ENCODE results near the gene XIRP2. TPM values are rescaled to one million over a fixed set of nuclear protein-coding genes. Genes with fewer than 3 reads are reported as not detected.

XIRP2 gene
- polyA plus RNA-seq, 1 experiment = not detected

DNA sequence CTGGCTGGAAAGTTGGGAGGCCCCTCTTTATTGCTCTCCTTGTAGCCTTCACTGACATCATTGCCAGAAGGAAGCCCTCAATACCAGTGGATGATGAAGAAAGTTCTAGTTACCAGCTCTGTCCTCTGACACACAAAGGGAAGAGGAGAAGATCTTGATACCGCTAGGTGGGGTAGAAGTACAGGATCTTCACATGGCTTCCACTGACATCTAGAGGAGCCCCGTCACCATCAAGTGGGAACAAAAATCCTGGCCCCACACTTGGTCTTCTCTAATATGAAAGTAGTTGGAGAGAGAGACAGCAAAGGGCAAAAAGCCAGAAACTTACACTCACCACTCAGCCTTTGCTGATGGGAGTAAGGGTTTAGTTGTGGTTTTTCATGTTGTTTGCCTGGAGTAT is 12.4 kb downstream of the XIRP2 start:
- DNase-seq (ENCODE audit: low read depth) = no peak
- ChIA-PET CTCF (no interaction called here), POLR2A (no interaction called here)
- H3K36me3 ChIP-seq (ENCODE audit: control insufficient read depth, insufficient read depth, low read length) = no peaks in the 10 kb centered on the region
- H3K27me3 ChIP-seq (ENCODE audit: control insufficient read depth, insufficient read depth, low read length) = no peaks in the 10 kb centered on the region
- TF ChIP-seq, protein P1, sequence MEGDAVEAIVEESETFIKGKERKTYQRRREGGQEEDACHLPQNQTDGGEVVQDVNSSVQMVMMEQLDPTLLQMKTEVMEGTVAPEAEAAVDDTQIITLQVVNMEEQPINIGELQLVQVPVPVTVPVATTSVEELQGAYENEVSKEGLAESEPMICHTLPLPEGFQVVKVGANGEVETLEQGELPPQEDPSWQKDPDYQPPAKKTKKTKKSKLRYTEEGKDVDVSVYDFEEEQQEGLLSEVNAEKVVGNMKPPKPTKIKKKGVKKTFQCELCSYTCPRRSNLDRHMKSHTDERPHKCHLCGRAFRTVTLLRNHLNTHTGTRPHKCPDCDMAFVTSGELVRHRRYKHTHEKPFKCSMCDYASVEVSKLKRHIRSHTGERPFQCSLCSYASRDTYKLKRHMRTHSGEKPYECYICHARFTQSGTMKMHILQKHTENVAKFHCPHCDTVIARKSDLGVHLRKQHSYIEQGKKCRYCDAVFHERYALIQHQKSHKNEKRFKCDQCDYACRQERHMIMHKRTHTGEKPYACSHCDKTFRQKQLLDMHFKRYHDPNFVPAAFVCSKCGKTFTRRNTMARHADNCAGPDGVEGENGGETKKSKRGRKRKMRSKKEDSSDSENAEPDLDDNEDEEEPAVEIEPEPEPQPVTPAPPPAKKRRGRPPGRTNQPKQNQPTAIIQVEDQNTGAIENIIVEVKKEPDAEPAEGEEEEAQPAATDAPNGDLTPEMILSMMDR (IDR thresholded peaks at IDR 0.05; ENCODE audit: insufficient read depth, low read depth, low read length) = peak; percentile 23; the same call in 1 of the 2 replicates
- no peak overlapping the region for H3K4me3 ChIP-seq (ENCODE audit: low read depth, low read length)

DNA sequence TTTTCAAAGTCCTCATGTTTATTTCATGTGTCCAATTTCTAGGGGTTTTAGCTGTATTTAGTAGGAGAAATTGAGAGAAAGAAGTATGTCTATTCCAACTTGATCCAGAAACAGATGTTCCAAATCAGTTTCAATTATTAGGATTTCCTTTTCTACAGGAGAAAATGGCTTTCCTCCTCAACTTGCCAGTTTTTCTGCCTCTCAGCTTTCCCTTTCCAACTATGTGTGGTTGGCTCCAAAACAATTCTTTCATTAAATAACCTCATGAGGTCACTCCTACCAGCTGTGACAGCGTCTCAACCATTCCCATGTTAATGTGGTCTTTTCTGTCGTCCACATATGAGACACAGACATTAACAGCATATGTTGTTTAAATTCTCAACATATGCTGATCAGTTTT is 13.1 kb downstream of the XIRP2 start:
- CTCF ChIA-PET = no interaction called here
- no peaks in the 10 kb centered on the region for H3K27me3 ChIP-seq (ENCODE audit: control insufficient read depth, insufficient read depth, low read length)
- no peak overlapping the region for H3K4me3 ChIP-seq (ENCODE audit: low read depth, low read length)
- DNase-seq (ENCODE audit: low read depth) = no peak
- TF ChIP-seq, protein P1 (IDR thresholded peaks at IDR 0.05; ENCODE audit: insufficient read depth, low read depth, low read length) = no peak
- POLR2A ChIA-PET = no interaction called here
- H3K36me3 ChIP-seq (ENCODE audit: control insufficient read depth, insufficient read depth, low read length) = no peaks in the 10 kb centered on the region

DNA sequence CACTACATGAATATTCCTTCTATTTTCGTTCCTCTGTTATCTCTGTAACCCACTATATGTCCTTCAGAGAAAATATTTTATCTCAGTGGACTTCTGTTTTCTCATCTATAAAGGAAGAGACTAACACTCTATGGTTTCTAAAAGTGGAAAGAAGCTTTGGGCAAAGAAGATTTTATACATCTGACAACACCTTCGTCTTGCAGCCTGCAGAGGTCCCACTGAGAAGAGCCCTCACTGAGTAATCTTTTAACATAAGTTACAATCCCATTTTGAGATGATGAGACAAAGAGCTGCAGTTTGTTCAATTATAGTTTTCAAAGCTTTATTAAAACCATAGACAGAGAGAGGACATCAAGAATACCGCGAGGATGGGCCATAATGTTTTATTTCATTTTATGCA is 28.7 kb downstream of the XIRP2 start:
- DNase-seq (ENCODE audit: low read depth) = no peak
- ChIA-PET CTCF (no interaction called here), POLR2A (no interaction called here)
- TF ChIP-seq, protein P1 (IDR thresholded peaks at IDR 0.05; ENCODE audit: insufficient read depth, low read depth, low read length) = no peak
- Histone ChIP-seq H3K36me3 (ENCODE audit: control insufficient read depth, insufficient read depth, low read length) (no peaks in the 10 kb centered on the region), H3K4me3 (ENCODE audit: low read depth, low read length) (no peak overlapping the region), H3K27me3 (ENCODE audit: control insufficient read depth, insufficient read depth, low read length) (no peaks in the 10 kb centered on the region)

DNA sequence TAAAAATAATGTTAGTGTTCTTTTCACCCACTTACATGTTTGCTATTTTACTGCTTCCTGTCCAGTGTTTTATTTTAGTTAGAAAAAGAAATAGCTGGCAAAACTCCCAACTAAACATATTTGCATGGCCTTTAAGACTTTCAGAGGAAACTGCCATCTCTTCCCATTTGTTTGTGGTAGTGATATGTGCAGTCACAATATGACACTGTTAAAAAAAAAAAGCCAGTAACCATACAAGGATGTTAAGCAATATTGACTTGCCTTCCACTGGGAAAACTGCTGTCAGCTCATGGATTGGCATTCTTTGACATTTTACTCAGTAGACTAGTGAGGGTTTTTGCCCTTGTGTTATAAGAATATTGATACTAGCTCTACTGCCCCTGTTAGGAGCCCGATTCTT is 29.1 kb downstream of the XIRP2 start:
- no peaks in the 10 kb centered on the region for H3K36me3 ChIP-seq (ENCODE audit: control insufficient read depth, insufficient read depth, low read length)
- DNase-seq (ENCODE audit: low read depth) = no peak
- CTCF ChIA-PET = no interaction called here
- no peak overlapping the region for H3K4me3 ChIP-seq (ENCODE audit: low read depth, low read length)
- TF ChIP-seq, protein P1 (IDR thresholded peaks at IDR 0.05; ENCODE audit: insufficient read depth, low read depth, low read length) = no peak
- POLR2A ChIA-PET = no interaction called here
- no peaks in the 10 kb centered on the region for H3K27me3 ChIP-seq (ENCODE audit: control insufficient read depth, insufficient read depth, low read length)

DNA sequence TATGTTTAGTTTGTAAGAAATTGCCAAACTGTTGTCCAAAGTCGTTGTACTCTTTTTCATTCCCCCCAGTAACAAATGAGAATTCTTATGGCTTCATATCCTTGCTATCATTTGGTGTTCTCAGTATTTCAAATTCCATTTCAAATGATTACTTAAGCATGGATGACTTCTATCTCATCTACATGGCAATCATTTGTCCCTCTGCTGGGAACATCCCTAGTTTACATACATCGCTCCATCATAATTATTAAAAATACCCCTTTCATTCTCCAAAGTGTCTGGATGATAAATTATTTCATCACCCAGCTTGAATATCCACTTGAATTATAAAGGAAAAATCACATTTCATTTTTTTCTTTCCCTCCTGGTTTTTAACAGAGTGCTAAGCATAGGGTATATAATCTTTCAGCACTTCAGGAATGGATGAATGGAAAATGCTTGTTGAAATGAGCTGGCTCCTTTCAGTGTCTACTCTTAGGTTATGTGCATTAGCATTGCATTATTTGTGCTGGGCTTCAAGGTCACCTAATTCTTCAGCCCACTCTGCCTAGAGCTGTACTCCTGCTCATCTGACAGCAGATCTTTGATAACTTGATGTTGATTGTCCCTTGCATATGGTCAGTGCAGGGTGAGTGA is 33.1 kb downstream of the XIRP2 start:
- CTCF ChIA-PET = no interaction called here
- TF ChIP-seq, protein P1 (IDR thresholded peaks at IDR 0.05; ENCODE audit: insufficient read depth, low read depth, low read length) = no peak
- Histone ChIP-seq H3K4me3 (ENCODE audit: low read depth, low read length) (no peak overlapping the region), H3K36me3 (ENCODE audit: control insufficient read depth, insufficient read depth, low read length) (no peaks in the 10 kb centered on the region), H3K27me3 (ENCODE audit: control insufficient read depth, insufficient read depth, low read length) (no peaks in the 10 kb centered on the region)
- POLR2A ChIA-PET = no interaction called here
- no peak for DNase-seq (ENCODE audit: low read depth)
